ENCODE measurements around the gene CENPU. TPM values are rescaled to one million over a fixed set of nuclear protein-coding genes. Genes with fewer than 3 reads are reported as not detected.

The CENPU gene
- total and polyA plus RNA-seq, 2 experiments from 2014 or later, result 88.3 to 186 TPM

GRCh38 chr4:184713887-184714286 lies 20.0 kb downstream of the CENPU start:
- no peaks in the 10 kb centered on the region for H3K4me1 ChIP-seq (ENCODE audit: insufficient read depth)
- H4K20me1 ChIP-seq (replicated peaks; ENCODE audit: insufficient read depth), result peaks cover 21% of the 10 kb centered on the region
- H3F3A ChIP-seq (replicated peaks; ENCODE audit: low read depth), result no peaks in the 10 kb centered on the region
- H3K4me3 ChIP-seq, result no peak overlapping the region
- H3K9me3 Mint-ChIP-seq, result no peaks in the 10 kb centered on the region
- H3K27ac Mint-ChIP-seq, result no peak overlapping the region
- peaks cover 86% of the 10 kb centered on the region for H3K36me3 Mint-ChIP-seq (ENCODE audit: low read depth)
- no peak for TF ChIP-seq NANOG (IDR thresholded peaks at IDR 0.05; ENCODE audit: borderline replicate concordance)
- no peak for TF ChIP-seq EZH2phosphoT487 (IDR thresholded peaks at IDR 0.05; ENCODE audit: unreplicated experiment)
- no peak for TF ChIP-seq REST (IDR thresholded peaks at IDR 0.05; ENCODE audit: unreplicated experiment)
- no peak for TF ChIP-seq POLR2AphosphoS5 (IDR thresholded peaks at IDR 0.05; ENCODE audit: low read depth)
- no peak for TF ChIP-seq ETS1 (IDR thresholded peaks at IDR 0.05)
- no peak for TF ChIP-seq STAT1 (IDR thresholded peaks at IDR 0.05; ENCODE audit: unreplicated experiment)
- no peaks in the 10 kb centered on the region for H3K9me2 ChIP-seq (ENCODE audit: insufficient read depth)
- no peak for ATAC-seq
- no peak overlapping the region for H2AFZ ChIP-seq
- H3K27ac ChIP-seq (ENCODE audit: low read depth), result no peak overlapping the region
- no peak overlapping the region for H3K4me3 Mint-ChIP-seq
- H3K79me2 ChIP-seq (replicated peaks; ENCODE audit: insufficient read depth), result peaks cover 23% of the 10 kb centered on the region; the same call in 1 of the 2 replicates
- no peak overlapping the region for H3K4me2 ChIP-seq
- H3K36me3 ChIP-seq (ENCODE audit: insufficient read depth), result peaks cover 39% of the 10 kb centered on the region
- no peak for DNase-seq (ENCODE audit: low spot score)
- no peaks in the 10 kb centered on the region for H3K4me1 Mint-ChIP-seq
- peaks cover 2% of the 10 kb centered on the region for H3K27me3 Mint-ChIP-seq (ENCODE audit: insufficient read depth, low read depth, poor library complexity)
- no peaks in the 10 kb centered on the region for H3K27me3 ChIP-seq (ENCODE audit: insufficient read depth)

- Histone ChIP-seq H3K9me2 (ENCODE audit: insufficient read depth) (no peaks in the 10 kb centered on the region), H3K79me2 (replicated peaks; ENCODE audit: insufficient read depth) (peaks cover 15% of the 10 kb centered on the region; the same call in 1 of the 2 replicates), H3K27ac (ENCODE audit: low read depth) (no peak overlapping the region), H4K20me1 (replicated peaks; ENCODE audit: insufficient read depth) (peaks cover 18% of the 10 kb centered on the region), H3K27me3 (ENCODE audit: insufficient read depth) (no peaks in the 10 kb centered on the region), H3K36me3 (ENCODE audit: insufficient read depth) (peaks cover 39% of the 10 kb centered on the region), H3K4me2 (no peak overlapping the region), H2AFZ (no peak overlapping the region), H3K4me1 (ENCODE audit: insufficient read depth) (no peaks in the 10 kb centered on the region), H3K4me3 (no peak overlapping the region), H3F3A (replicated peaks; ENCODE audit: low read depth) (no peaks in the 10 kb centered on the region)
- DNase-seq (ENCODE audit: low spot score) (no peak), ATAC-seq (no peak)
- TF ChIP-seq ETS1 (IDR thresholded peaks at IDR 0.05) (no peak), ZNF462 (CRISPR knock-in tag; IDR thresholded peaks at IDR 0.05) (no peak), EZH2phosphoT487 (IDR thresholded peaks at IDR 0.05; ENCODE audit: unreplicated experiment) (peak; percentile 30)
- Mint-ChIP-seq H3K9me3 (no peaks in the 10 kb centered on the region), H3K4me1 (no peaks in the 10 kb centered on the region), H3K4me3 (no peak overlapping the region), H3K36me3 (ENCODE audit: low read depth) (peaks cover 87% of the 10 kb centered on the region), H3K27me3 (ENCODE audit: insufficient read depth, low read depth, poor library complexity) (peaks cover 4% of the 10 kb centered on the region), H3K27ac (no peak overlapping the region; the same call in 1 of the 2 replicates)
Observed at GRCh38 chr4:184712322-184712721, 21.6 kb downstream of the CENPU start.

All from GM23338 (cell line).